Thoracic aorta (tissue), 2 donors: ENCODE results near the gene S100A3. TPM values are rescaled to one million over a fixed set of nuclear protein-coding genes. Genes with fewer than 3 reads are reported as not detected.
"Not testable (repeated sequence)": the region's sequence is repeated elsewhere in the genome, so short reads cannot be mapped to it uniquely, and the experiment has no call there.

Source experiments
- ATAC-seq: fragments of 150-250 bp; one replicate; pipeline ENCODE4 v1.8.0; 2017; ENCODE audit warnings: low read depth; ENCODE audit not compliant: insufficient number of reproducible peaks, low FRiP score
- DNase-seq: peaks from one replicate; pipeline ENCODE4 v3.0.0-alpha.2; 2020; ENCODE audit warnings: low spot score
- H3K27ac ChIP-seq, 2 donors: fragments of 200-600 bp; sonication (generic); 1 replicate in 1 of 2; 2 replicates in 1 of 2; pipeline ENCODE4 v1.5.1; 2016; ENCODE audit warnings: mild to moderate bottlenecking in 2 of 2, moderate library complexity in 2 of 2
- H3K27me3 ChIP-seq: fragments of 200-600 bp; sonication (generic); replicated peaks from 2 replicates; pipeline ENCODE4 v1.6.0; 2016; ENCODE audit warnings: mild to moderate bottlenecking; ENCODE audit not compliant: insufficient read depth
- H3K36me3 ChIP-seq: fragments of 200-600 bp; sonication (generic); one replicate; pipeline ENCODE4 v1.5.1; 2016
- H3K4me1 ChIP-seq, 2 donors: fragments of 200-600 bp; sonication (generic); 1 replicate in 1 of 2; 2 replicates in 1 of 2; pipeline versions ENCODE4 v1.5.1 to v1.6.0; 2016; ENCODE audit warnings: low read depth in 2 of 2, mild to moderate bottlenecking in 1 of 2; ENCODE audit not compliant: control insufficient read depth in 1 of 2
- H3K4me3 ChIP-seq: fragments of 200-600 bp; sonication (generic); 2 replicates; pipeline ENCODE4 v1.5.1; 2016; ENCODE audit warnings: mild to moderate bottlenecking
- H3K9me3 ChIP-seq: fragments of 200-600 bp; sonication (generic); 2 replicates; pipeline ENCODE4 v1.5.1; 2016
- total RNA-seq, 2 donors: library from RNA; depleted of rRNA; stranded (reverse); fragments of >200 nt; gene quantifications; one replicate each; pipeline versions ENCODE4 v1.1.0 to v1.2.3, GENCODE V29; 2016
- TF ChIP-seq, protein P1 (sequence below): fragments of 200-600 bp; sonication (generic); IDR thresholded peaks from one replicate; pipeline ENCODE4 v1.5.1; 2019; ENCODE audit warnings: antibody characterized with exemption

S100A3 gene
- total RNA-seq, 2 donors from 2014 or later, result 3.1 to 25.0 TPM

DNA sequence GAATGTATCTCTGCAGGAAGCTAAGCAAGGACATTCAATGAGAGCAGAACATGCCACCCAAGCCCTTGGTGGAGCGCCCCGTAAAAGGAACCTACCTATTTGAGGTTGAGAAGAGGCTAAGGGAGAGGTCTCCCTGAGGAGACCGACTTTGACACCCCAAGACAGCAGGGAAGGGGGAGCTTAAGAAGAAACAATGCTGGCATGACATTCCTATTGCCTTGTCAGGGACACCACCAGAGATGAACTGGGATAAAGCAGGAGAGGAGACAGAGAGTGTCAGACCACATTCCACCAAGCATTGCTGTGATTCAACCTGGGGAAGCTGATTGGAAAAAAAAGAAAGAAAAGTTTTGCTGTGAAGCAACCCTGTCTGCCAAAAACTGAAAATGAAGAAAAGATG is 29.9 kb upstream of the S100A3 start:
- Histone ChIP-seq H3K27me3 (no peaks in the 10 kb centered on the region), H3K36me3 (no peaks in the 10 kb centered on the region), H3K4me1 (peaks cover 0 to 10% of the 10 kb centered on the region in 2 donors), H3K4me3 (no peak overlapping the region), H3K9me3 (no peaks in the 10 kb centered on the region), H3K27ac (no peak overlapping the region)
- TF ChIP-seq, protein P1, sequence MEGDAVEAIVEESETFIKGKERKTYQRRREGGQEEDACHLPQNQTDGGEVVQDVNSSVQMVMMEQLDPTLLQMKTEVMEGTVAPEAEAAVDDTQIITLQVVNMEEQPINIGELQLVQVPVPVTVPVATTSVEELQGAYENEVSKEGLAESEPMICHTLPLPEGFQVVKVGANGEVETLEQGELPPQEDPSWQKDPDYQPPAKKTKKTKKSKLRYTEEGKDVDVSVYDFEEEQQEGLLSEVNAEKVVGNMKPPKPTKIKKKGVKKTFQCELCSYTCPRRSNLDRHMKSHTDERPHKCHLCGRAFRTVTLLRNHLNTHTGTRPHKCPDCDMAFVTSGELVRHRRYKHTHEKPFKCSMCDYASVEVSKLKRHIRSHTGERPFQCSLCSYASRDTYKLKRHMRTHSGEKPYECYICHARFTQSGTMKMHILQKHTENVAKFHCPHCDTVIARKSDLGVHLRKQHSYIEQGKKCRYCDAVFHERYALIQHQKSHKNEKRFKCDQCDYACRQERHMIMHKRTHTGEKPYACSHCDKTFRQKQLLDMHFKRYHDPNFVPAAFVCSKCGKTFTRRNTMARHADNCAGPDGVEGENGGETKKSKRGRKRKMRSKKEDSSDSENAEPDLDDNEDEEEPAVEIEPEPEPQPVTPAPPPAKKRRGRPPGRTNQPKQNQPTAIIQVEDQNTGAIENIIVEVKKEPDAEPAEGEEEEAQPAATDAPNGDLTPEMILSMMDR, result no peak
- no peak for ATAC-seq
- DNase-seq, result no peak

GRCh38 chr1:153578490-153578889 is 29.4 kb upstream of the S100A3 start:
- TF ChIP-seq, protein P1, result no peak
- no peaks in the 10 kb centered on the region for H3K9me3 ChIP-seq
- no peak for ATAC-seq
- H3K27ac ChIP-seq, result no peak overlapping the region
- no peak for DNase-seq
- H3K4me3 ChIP-seq, result no peak overlapping the region
- peaks cover 0 to 10% of the 10 kb centered on the region in 2 donors for H3K4me1 ChIP-seq
- no peaks in the 10 kb centered on the region for H3K36me3 ChIP-seq
- no peaks in the 10 kb centered on the region for H3K27me3 ChIP-seq

DNA sequence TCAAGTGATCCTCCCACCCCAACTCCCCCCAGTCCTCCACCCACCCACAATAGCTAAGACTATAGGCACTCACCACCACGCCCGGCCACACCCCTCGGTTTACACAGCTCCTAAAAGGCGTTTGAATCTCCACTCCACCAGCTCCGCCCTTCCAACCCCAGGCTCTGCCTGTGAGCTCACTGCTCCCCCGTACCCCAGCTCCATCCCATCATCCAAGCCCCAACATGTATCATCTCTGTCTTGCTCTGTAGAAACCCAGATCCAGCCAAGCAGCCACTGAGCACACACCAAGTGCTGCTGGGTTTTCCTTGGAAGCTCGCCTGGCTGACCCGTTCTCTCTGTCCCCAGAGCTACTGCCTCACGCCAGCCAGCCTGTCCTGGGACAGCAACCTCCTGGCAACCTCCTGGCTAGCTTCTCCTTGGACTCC is 28.6 kb upstream of the S100A3 start:
- Histone ChIP-seq H3K9me3 (no peaks in the 10 kb centered on the region), H3K27me3 (no peaks in the 10 kb centered on the region), H3K27ac (no peak overlapping the region), H3K36me3 (no peaks in the 10 kb centered on the region), H3K4me3 (no peak overlapping the region), H3K4me1 (peaks cover 5 to 17% of the 10 kb centered on the region in 2 donors)
- TF ChIP-seq, protein P1, result no peak
- ATAC-seq, result no peak
- DNase-seq, result no peak

DNA sequence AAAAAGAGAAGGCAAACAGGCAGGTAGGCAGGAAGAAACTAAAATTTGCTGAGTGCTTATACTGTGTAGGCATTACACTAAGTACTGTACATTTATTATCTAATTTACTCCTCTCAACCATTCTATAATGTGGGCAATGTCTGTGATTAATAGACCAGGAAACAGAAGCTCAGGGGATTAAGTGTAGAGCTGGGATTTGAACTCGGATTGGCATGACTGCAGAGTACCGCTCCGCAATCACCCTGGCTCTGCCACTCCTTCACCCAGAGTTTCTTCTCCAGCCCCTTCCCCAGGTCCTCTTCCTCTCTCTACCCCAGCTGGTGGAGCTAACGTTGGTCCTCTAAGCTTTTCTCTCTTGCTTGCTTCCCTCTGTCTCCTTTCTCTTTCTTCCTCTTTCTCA is 28.1 kb upstream of the S100A3 start:
- Histone ChIP-seq H3K4me3 (no peak overlapping the region), H3K36me3 (no peaks in the 10 kb centered on the region), H3K27ac (no peak overlapping the region), H3K9me3 (no peaks in the 10 kb centered on the region), H3K27me3 (no peaks in the 10 kb centered on the region), H3K4me1 (peaks cover 5 to 22% of the 10 kb centered on the region in 2 donors)
- DNase-seq (no peak), ATAC-seq (no peak)
- TF ChIP-seq, protein P1, result no peak

GRCh38 chr1:153575497-153575896 is 26.4 kb upstream of the S100A3 start:
- H3K27ac ChIP-seq, H3K36me3 ChIP-seq, ATAC-seq, DNase-seq, H3K9me3 ChIP-seq, H3K4me3 ChIP-seq, H3K27me3 ChIP-seq: not testable (repeated sequence)
- peaks cover 5 to 26% of the 10 kb centered on the region in 2 donors for H3K4me1 ChIP-seq

DNA sequence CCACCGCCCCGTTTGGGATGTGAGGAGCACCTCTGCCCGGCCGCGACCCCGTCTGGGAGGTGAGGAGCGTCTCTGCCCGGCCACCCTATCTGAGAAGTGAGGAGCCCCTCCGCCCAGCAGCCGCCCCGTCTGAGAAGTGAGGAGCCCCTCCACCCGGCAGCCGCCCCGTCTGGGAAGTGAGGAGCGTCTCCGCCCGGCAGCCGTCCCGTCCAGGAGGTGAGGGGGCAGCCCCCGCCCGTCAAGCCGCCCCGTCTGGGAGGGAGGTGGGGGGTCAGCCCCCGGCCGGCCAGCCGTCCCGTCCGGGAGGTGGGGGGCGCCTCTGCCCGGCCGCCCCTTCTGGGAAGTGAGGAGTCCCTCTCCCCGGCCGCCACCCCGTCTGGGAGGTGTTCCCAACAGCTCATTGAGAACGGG is 26.0 kb upstream of the S100A3 start:
- DNase-seq, H3K9me3 ChIP-seq, ATAC-seq, H3K27ac ChIP-seq, H3K4me3 ChIP-seq, H3K27me3 ChIP-seq, H3K36me3 ChIP-seq: not testable (repeated sequence)
- peaks cover 5 to 26% of the 10 kb centered on the region in 2 donors for H3K4me1 ChIP-seq
